Activated naive CD8-positive, alpha-beta T cell treated with anti-CD3 and anti-CD28 coated beads, Interleukin-2, amount 50 U/mL, for 24 hours (primary cell): ENCODE measurements around the gene ZNF324B.
A peak's percentile ranks its signal among the peaks of the same experiment; 100 is the strongest.
"Not testable (repeated sequence)": the region's sequence is repeated elsewhere in the genome, so short reads cannot be mapped to it uniquely, and the experiment has no call there.

ENCODE experiments used
- ATAC-seq: fragments of 150-1000 bp; cut with Tn5 transposase; one replicate; pipeline ENCODE4 v1.10.0; 2021
- DNase-seq: peaks from one replicate; pipeline ENCODE4 v3.0.0; 2021
- H3K27ac Mint-ChIP-seq: one replicate; pipeline ENCODE4 v1.8.0; 2021; ENCODE audit warnings: mild to moderate bottlenecking, mixed read lengths
- H3K27me3 Mint-ChIP-seq: one replicate; pipeline ENCODE4 v1.8.0; 2021; ENCODE audit warnings: mixed read lengths
- H3K36me3 Mint-ChIP-seq: one replicate; pipeline ENCODE4 v1.8.0; 2021; ENCODE audit warnings: low read depth, mixed read lengths
- H3K4me1 Mint-ChIP-seq: one replicate; pipeline ENCODE4 v1.8.0; 2021; ENCODE audit warnings: mixed read lengths
- H3K4me3 Mint-ChIP-seq: one replicate; pipeline ENCODE4 v1.8.0; 2021; ENCODE audit warnings: mild to moderate bottlenecking, moderate library complexity, mixed read lengths
- H3K9me3 Mint-ChIP-seq: one replicate; pipeline ENCODE4 v1.8.0; 2021; ENCODE audit warnings: mixed read lengths

ZNF324B gene

DNA sequence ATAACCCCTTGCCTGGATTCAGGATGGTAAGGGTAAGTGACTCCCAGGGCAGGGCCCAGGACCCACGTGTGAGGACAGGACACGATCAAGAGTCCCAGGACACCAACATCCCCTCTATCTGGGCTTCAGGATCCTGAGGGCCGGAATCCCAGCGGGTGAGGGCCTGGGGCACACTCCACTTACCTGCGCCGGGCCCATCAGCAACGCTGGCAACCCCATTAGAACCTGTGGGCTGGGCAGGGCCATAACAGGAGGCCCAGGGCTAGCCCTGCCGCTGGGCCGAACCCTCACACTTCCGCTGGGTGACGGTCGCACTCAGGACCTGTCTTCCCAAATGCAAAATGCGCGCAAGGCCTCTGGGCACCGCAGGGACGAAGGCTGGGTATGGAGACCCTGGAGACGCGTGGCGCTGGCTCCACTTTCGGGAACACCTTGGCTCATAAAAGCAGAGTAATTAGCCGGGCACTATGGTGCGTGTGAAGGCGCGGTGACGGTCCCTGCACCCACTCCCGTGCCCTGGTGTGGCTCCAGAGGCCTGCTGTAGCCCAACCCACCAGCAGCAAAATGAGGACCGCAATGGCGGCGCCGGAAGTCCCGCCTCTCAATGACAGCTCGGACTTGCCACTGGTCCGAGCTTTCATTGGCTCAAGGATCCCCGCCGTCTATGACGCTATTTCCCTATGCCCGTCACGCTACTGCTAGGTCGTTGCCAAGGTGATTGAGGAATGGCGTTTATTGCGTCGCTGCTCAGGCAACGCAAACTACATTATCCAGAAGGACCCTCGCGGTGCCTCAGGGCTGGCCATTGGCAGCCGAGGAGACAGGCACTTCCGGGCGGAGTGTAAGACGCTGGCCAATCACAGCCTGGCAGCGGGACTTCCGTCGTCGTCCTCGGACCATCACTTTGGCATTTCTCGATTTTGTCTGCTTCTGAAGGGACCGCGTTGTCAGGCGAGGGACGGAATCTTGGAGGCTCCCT lies 11.6 kb upstream of the ZNF324B start, which contains the start of gene ZNF132:
Gene ZNF132, minus strand, starts transcription at position 578 of the 979 bp plus-strand sequence. Its CDS starts 332 bp downstream, at position 246.
- H3K36me3 Mint-ChIP-seq: peaks cover 54% of the 10 kb centered on the region
- peak; percentile 99 for ATAC-seq
- H3K9me3 Mint-ChIP-seq: peaks cover 48% of the 10 kb centered on the region
- H3K4me3 Mint-ChIP-seq: peak within 1 kb of the TSS; percentile 91
- peak within 1 kb of the TSS; percentile 94 for H3K27ac Mint-ChIP-seq
- DNase-seq: peak; percentile 92
- H3K4me1 Mint-ChIP-seq: peaks cover 24% of the 10 kb centered on the region
- H3K27me3 Mint-ChIP-seq: no peaks in the 10 kb centered on the region

DNA sequence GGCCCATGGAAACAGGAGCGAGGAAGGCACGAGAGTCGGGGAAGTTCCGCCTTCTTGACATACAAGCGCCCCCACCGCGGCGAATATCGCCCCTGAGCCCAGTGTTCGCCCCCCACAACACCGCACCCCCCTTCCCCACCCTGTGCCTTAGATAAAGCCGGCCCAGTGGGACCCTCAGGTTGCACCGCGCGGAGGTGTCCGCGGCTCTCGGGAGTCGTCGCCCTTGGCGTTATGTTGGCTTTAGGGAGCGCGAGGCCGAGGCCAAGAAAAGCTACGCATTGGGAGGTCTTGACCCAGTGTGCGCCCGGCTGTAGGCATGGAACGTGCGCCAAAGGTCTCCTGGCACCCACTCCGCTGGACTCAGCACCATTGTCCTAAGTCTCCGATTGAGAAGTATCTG lies 10.9 kb upstream of the ZNF324B start:
- H3K36me3 Mint-ChIP-seq: peaks cover 47% of the 10 kb centered on the region
- ATAC-seq: no peak

DNA sequence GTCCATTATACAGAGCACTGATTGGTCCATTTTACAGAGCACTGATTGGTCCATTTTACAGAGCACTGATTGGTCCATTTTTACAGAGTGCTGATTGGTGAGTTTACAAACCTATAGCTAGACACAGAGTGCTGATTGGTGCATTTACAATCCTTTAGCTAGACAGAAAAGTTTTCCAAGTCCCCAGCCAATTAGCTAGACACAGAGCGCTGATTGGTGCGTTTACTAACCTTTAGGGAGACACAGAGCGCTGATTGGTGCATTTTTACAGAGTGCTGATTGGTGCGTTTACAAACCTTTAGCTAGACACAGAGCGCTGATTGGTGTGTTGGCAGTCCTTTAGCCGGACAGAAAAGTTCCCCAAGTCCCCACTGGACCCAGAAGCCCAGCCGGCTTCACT lies 8.4 kb upstream of the ZNF324B start:
- not testable (repeated sequence) for H3K27ac Mint-ChIP-seq, ATAC-seq, H3K4me3 Mint-ChIP-seq, DNase-seq, H3K27me3 Mint-ChIP-seq
- peaks cover 27% of the 10 kb centered on the region for H3K36me3 Mint-ChIP-seq
- peaks cover 25% of the 10 kb centered on the region for H3K9me3 Mint-ChIP-seq
- H3K4me1 Mint-ChIP-seq: peaks cover 24% of the 10 kb centered on the region

More for the DNA sequence above, 10.9 kb upstream of the ZNF324B start:
- peak overlapping the region; percentile 94 for H3K27ac Mint-ChIP-seq
- H3K4me3 Mint-ChIP-seq: peak overlapping the region; percentile 91
- no peak for DNase-seq
- no peaks in the 10 kb centered on the region for H3K27me3 Mint-ChIP-seq
- H3K4me1 Mint-ChIP-seq: peaks cover 24% of the 10 kb centered on the region
- H3K9me3 Mint-ChIP-seq: peaks cover 41% of the 10 kb centered on the region

DNA sequence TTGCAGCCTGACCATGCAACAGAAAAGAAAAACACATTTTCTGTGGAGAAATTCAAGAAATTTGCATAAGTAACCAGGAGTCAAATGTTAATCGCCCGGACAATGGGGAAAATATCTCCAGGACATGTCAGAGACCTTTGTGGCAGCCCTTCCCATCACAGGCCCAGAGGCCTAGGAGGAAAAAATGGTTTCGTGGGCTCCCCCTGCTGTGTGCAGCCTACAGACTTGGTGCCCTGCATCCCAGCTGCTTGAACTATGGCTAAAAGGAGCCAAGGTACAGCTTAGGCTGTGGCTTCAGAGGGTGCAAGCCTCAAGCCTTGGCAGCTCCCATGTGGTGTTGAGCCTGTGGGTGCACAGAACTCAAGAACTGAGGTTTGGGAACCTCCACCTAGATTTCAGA lies 2.6 kb upstream of the ZNF324B start:
- peaks cover 14% of the 10 kb centered on the region for H3K9me3 Mint-ChIP-seq
- H3K36me3 Mint-ChIP-seq: peaks cover 14% of the 10 kb centered on the region
- DNase-seq, H3K27ac Mint-ChIP-seq, ATAC-seq, H3K4me3 Mint-ChIP-seq: not testable (repeated sequence)
- peaks cover 23% of the 10 kb centered on the region for H3K4me1 Mint-ChIP-seq
- peaks cover 15% of the 10 kb centered on the region for H3K27me3 Mint-ChIP-seq

DNA sequence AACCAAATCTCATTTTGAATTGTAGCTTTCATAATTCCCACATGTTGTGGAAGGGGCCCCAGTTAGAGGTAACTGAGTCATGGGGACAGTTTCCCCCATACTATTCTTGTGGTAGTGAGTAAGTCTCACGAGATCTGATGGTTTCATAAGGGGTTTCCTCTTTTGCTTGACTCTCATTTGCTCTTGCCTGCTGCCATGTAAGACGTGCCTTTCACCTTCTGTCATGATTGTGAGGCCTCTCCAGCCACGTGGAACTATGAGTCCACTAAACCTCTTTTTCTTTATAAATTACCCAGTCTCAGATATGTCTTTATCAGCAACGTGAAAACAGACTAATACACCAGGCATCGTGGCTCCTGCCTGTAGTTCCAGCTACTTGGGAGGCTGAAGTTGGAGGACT lies 1.4 kb upstream of the ZNF324B start:
- not testable (repeated sequence) for H3K4me3 Mint-ChIP-seq, ATAC-seq, H3K27ac Mint-ChIP-seq, DNase-seq
- Mint-ChIP-seq H3K4me1 (peaks cover 23% of the 10 kb centered on the region), H3K36me3 (peaks cover 18% of the 10 kb centered on the region), H3K9me3 (peaks cover 14% of the 10 kb centered on the region), H3K27me3 (peaks cover 15% of the 10 kb centered on the region)

DNA sequence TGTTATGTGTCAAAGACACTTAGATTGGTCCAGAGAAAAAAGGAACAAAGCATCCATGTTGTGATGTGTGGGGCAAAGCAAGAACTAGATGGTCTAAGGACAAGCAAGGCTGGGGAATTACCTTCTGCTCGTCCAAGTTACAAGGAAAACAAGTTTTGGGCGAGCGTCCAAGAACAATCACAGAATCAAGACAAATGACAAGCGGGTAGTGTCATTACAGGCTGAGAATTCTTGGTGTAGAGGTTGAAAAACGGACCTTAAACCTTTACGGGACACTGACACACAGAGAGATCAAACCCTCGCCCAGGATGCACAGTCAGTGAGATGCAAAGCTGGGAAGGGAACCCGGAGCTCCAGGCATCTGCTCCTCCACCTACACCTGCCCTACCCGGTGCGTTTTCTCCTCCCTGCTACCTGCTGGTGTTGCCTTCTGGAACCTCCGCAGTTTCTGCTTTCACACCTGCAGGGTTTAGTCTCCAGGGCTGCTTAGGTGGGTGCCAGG lies 515 bp upstream of the ZNF324B start:
- ATAC-seq: peak; percentile 1
- no peak overlapping the region for H3K27ac Mint-ChIP-seq

DNA sequence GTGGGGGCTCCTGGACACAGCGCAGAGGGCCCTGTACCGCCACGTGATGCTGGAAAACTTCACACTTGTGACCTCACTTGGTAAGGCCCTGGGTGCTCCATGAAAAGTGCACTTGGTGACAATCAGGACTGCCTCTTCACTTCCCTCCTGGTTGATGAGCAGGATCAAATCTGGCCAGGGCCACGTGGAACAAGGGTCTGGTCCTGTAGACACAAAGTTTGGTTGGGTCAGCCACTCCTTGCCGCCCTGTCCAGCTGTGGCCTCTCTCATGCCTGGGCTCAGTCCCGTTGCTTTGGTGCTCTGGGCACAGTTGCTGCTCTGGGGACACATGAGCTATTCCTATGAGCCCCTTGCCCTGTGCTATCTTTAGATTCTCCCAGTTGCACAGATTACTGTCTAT lies 2.3 kb downstream of the ZNF324B start:
- peaks cover 23% of the 10 kb centered on the region for H3K4me1 Mint-ChIP-seq
- ATAC-seq (no peak), DNase-seq (no peak)
- H3K4me3 Mint-ChIP-seq: no peak overlapping the region
- no peak overlapping the region for H3K27ac Mint-ChIP-seq
- H3K27me3 Mint-ChIP-seq: peaks cover 4% of the 10 kb centered on the region
- peaks cover 25% of the 10 kb centered on the region for H3K36me3 Mint-ChIP-seq
- peaks cover 6% of the 10 kb centered on the region for H3K9me3 Mint-ChIP-seq

More for the DNA sequence above, 515 bp upstream of the ZNF324B start:
- H3K4me3 Mint-ChIP-seq: peak overlapping the region; percentile 83
- peaks cover 23% of the 10 kb centered on the region for H3K4me1 Mint-ChIP-seq
- H3K27me3 Mint-ChIP-seq: peaks cover 15% of the 10 kb centered on the region
- peaks cover 18% of the 10 kb centered on the region for H3K36me3 Mint-ChIP-seq
- peaks cover 14% of the 10 kb centered on the region for H3K9me3 Mint-ChIP-seq
- no peak for DNase-seq

DNA sequence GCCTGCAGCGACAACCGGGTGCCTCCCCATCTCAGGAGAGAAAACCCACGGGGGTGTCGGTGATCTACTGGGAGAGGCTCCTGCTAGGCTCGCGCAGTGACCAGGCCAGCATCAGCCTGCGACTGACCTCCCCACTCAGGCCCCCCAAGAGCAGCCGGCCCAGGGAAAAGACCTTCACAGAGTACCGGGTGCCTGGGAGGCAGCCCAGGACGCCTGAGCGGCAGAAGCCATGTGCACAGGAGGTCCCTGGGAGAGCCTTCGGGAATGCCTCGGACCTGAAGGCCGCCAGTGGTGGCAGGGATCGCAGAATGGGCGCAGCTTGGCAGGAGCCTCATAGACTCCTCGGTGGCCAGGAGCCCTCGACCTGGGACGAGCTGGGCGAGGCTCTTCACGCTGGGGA lies 3.9 kb downstream of the ZNF324B start:
- no peaks in the 10 kb centered on the region for H3K9me3 Mint-ChIP-seq
- H3K4me1 Mint-ChIP-seq: peaks cover 21% of the 10 kb centered on the region
- ATAC-seq (no peak), DNase-seq (no peak)
- H3K27ac Mint-ChIP-seq: no peak overlapping the region
- H3K4me3 Mint-ChIP-seq: no peak overlapping the region
- peaks cover 21% of the 10 kb centered on the region for H3K36me3 Mint-ChIP-seq
- H3K27me3 Mint-ChIP-seq: peaks cover 4% of the 10 kb centered on the region

DNA sequence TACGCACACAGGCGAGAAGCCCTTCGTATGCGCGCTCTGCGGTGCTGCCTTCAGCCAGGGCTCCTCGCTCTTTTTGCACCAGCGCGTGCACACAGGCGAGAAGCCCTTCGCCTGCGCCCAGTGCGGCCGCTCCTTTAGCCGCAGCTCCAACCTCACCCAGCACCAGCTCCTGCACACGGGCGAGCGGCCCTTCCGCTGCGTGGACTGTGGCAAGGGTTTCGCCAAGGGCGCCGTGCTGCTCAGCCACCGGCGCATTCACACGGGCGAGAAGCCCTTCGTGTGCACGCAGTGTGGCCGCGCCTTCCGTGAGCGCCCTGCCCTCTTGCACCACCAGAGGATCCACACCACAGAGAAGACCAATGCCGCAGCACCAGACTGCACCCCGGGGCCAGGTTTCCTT lies 4.7 kb downstream of the ZNF324B start:
- ATAC-seq: no peak
- peaks cover 14% of the 10 kb centered on the region for H3K4me1 Mint-ChIP-seq
- H3K9me3 Mint-ChIP-seq: no peaks in the 10 kb centered on the region
- peaks cover 23% of the 10 kb centered on the region for H3K36me3 Mint-ChIP-seq
- no peak overlapping the region for H3K4me3 Mint-ChIP-seq
- no peaks in the 10 kb centered on the region for H3K27me3 Mint-ChIP-seq
- H3K27ac Mint-ChIP-seq: no peak overlapping the region
- DNase-seq: no peak

DNA sequence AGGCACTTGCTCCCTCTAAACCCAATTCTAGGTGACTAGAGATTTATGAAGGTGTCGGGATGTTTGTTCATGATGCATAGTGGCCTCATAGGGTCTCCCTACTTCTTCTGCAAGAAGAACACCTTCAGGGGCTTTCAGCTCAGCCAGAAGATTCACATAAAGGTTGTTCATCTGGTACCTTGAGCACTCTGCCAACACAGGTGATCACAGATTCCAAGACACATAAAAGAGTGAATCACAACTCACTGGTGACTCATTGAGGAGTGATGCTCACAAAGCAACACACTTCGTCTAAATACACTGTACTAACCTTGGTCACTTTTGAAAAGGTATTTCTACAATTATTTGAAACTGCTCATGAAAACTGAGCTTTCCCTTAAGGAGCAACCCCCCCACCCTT lies 8.6 kb downstream of the ZNF324B start:
- Mint-ChIP-seq H3K9me3 (no peaks in the 10 kb centered on the region), H3K4me3 (no peak overlapping the region), H3K36me3 (peaks cover 19% of the 10 kb centered on the region), H3K4me1 (no peaks in the 10 kb centered on the region), H3K27me3 (no peaks in the 10 kb centered on the region), H3K27ac (no peak overlapping the region)
- DNase-seq: no peak
- ATAC-seq: no peak

DNA sequence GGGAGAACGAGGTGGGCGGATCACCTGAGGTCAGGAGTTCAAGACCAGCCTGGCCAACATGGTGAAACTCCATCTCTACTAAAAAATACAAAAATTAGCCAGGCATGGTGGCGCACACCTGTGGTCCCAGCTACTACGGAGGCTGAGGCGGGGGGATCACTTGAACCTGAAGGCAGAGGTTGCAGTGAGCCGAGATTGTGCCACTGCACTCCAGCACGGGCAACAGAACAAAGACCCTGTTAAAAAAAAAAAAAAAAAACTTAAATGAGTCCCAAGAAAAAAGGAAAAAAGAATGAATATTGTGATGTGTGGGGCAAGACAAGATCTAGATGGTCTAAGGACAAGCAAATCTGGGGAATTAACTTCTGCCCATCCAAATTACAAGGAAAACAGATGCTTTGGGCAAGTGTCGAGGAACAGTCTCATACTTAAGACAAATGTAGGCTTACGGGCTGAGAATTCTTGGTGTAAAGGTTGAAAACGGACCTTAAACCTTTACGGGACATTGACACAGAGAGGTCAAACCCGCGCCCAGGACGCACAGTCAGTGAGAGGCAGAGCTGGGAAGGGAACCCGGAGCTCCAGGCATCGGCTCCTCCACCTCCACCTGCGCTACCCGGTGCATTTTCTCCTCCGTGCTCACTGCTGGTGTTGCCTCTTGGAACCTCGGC lies 14.8 kb downstream of the ZNF324B start:
- no peak for ATAC-seq
- Mint-ChIP-seq H3K36me3 (peaks cover 13% of the 10 kb centered on the region), H3K27me3 (peaks cover 2% of the 10 kb centered on the region), H3K27ac (no peak overlapping the region), H3K4me3 (peak overlapping the region; percentile 89), H3K4me1 (peaks cover 21% of the 10 kb centered on the region), H3K9me3 (no peaks in the 10 kb centered on the region)
- DNase-seq: no peak

DNA sequence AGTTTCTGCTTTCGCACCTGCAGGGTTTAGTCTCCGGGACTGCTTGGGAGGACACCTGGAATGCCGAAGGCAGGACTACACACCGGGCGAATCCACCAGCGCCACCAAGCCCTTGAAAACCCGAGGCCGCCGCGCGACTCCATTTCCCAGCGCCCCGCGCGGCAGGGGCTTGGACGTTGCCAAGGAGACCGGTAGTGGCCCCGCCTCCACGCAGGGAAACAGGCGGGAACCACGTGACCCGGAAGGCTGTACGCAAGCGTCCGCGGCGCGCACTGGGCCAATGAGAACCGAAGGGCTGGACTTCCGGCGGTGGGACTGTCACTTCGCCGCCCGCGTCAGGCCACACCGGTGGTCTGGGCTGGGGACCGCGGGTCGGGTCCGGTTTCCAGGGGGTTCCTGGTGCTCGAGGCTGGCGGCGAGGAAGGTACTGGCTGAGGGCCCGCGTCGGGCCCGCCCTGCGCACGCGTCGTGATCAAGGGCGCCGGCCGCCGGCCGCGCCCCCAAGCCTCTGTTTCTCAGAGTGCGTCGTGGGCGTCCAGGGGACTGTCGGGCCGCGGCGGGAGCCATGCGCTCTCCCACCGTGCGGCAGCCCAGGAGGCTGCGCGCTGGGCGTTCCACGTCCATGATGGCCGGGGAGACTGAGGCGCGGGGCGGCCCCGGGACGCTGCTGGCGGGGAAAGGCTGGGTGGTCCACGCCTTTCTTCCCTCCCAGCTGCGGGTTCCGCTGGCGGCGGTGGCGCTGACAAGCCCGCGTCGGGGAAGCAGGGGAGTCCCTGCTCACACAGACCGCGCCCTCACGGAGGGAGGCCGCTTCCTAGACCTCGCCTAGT lies 15.6 kb downstream of the ZNF324B start, which contains the start of gene ZNF324:
Gene ZNF324, plus strand, starts transcription at position 321 of the 830 bp plus-strand sequence. CDS start 2,106 bp downstream, outside the sequence.
- no peaks in the 10 kb centered on the region for H3K9me3 Mint-ChIP-seq
- peaks cover 13% of the 10 kb centered on the region for H3K36me3 Mint-ChIP-seq
- peak within 1 kb of the TSS; percentile 89 for H3K4me3 Mint-ChIP-seq
- ATAC-seq: peak; percentile 89
- peaks cover 21% of the 10 kb centered on the region for H3K4me1 Mint-ChIP-seq
- H3K27ac Mint-ChIP-seq: peak within 1 kb of the TSS; percentile 78
- peak; percentile 99 for DNase-seq
- peaks cover 2% of the 10 kb centered on the region for H3K27me3 Mint-ChIP-seq

DNA sequence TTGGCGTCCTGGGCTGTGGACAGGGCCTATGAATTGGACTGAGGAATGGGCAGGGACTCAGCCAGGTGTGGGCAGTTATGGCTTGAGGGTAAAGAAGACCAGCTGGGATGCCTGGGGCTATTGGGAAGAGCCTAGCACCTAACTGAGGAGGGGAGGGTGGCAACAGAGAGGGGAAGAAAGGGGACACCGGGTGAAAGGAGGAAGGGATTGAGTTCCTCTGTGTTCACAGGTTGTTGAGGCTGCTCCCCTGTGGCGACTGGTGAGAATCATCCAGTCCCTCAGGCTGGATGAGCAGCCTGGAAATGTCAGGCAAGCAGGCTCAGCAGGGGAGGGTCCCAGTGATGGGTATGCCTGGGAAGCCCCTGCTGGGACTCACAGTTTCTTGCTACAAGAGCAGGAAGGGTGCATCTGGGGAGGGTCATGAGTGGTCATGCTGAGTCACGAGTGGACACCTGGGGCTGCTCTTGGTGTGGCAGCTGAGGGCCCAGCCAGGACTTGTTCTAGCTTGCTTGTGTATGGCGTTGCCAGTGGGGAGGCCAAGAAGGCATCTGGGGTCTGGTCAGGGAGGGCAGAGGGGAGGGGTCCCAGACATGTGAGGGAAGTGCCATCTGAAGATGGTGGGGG lies 16.9 kb downstream of the ZNF324B start:
- peak overlapping the region; percentile 89 for H3K4me3 Mint-ChIP-seq
- H3K27ac Mint-ChIP-seq: peak overlapping the region; percentile 78
- DNase-seq (no peak), ATAC-seq (no peak)
- H3K4me1 Mint-ChIP-seq: peaks cover 21% of the 10 kb centered on the region
- peaks cover 18% of the 10 kb centered on the region for H3K36me3 Mint-ChIP-seq
- H3K9me3 Mint-ChIP-seq: no peaks in the 10 kb centered on the region
- peaks cover 2% of the 10 kb centered on the region for H3K27me3 Mint-ChIP-seq
